GM18511 (cell line): ENCODE measurements around the gene FUZ.

ENCODE experiments used
- ATAC-seq: cut with Tn5 transposase; IDR thresholded peaks from one replicate; pipeline ENCODE4 v1.9.1; 2021; ENCODE audit warnings: mild to moderate bottlenecking, moderate library complexity; ENCODE audit not compliant: unreplicated experiment

Gene FUZ

DNA sequence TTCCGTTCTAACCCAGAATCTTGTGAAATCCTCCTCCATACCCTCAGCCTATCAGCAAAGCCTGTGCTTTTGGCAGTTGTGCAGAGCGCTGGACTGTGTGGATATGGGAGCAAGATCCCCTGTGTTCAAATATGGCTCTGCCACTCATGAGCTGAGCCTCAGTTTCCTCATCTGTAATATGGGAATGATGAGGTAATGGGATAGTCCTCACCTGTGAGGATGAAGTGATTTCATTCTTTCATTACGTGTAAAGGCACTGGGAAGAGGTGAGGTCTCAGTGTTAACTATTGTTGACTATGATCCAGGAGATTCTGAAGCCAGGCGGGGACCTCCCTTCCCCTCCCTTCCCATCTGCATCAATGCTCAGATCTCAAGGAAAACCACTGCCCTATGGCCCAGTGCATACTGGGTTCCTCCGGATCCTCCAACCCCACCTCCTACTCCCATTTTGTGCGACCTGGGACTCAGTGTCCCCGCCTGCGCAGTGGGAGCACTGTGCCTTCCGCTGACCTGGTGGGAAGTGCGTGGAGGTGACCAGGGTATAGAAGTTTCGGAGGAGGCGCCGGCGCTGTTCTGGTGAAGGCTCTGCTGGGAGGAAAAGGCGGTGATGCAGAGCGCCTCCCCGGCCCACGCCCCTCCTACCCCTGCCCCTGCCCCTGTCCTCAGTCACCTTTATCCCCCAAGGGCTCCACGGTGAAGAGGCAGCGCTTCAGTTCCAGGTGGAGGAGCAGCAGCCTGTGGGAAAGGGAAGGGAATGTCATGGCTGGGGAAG is 5.0 kb downstream of the FUZ start:
- ATAC-seq: no peak

DNA sequence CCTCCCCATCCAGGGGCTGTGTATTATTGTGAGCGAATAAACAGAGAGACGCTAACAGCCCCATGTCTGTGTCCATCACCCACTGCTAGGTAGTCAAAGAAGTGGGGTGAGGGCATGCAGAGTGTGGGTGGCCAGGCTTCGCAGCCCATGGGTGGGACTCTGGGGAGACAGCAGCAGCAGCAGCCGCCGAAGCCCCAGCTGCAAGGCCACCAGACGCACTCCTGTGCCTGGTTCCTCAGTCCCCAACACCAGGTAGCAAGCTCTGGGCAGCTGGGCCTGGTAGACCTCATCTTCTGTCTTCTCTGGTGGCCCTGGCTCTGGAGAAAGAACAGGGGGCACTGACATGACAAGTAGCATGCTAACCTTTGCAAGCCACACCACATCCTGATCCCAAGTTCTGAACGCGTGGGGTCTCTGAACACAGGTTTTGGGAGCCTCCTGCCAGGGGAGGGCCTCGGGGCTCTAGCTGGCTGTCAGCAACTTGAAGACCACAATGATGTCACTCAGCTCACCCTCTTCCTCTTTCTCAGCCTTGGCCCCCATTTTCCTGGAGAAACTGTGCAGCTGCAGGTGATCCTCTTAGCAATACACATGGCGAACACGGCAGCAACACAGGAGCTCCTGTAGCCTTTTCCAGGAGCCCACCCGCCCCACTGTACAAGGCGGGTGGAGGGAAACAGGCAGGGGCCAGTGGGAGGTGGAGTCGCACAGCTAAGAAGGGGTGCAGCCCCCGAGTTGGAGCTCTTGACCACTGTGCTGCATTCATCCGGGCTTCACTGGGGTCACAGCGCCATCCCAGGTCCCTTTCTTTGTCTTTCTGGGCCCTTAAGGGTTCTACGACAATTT is 5.8 kb downstream of the FUZ start:
- ATAC-seq: no peak

DNA sequence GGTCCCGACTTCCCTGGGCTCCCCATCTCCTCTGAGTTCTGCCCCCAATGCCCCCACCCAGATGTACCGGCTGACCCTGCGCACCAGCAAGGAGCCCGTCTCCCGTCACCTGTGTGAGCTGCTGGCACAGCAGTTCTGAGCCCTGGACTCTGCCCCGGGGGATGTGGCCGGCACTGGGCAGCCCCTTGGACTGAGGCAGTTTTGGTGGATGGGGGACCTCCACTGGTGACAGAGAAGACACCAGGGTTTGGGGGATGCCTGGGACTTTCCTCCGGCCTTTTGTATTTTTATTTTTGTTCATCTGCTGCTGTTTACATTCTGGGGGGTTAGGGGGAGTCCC is 6.5 kb downstream of the FUZ start:
- ATAC-seq: no peak

DNA sequence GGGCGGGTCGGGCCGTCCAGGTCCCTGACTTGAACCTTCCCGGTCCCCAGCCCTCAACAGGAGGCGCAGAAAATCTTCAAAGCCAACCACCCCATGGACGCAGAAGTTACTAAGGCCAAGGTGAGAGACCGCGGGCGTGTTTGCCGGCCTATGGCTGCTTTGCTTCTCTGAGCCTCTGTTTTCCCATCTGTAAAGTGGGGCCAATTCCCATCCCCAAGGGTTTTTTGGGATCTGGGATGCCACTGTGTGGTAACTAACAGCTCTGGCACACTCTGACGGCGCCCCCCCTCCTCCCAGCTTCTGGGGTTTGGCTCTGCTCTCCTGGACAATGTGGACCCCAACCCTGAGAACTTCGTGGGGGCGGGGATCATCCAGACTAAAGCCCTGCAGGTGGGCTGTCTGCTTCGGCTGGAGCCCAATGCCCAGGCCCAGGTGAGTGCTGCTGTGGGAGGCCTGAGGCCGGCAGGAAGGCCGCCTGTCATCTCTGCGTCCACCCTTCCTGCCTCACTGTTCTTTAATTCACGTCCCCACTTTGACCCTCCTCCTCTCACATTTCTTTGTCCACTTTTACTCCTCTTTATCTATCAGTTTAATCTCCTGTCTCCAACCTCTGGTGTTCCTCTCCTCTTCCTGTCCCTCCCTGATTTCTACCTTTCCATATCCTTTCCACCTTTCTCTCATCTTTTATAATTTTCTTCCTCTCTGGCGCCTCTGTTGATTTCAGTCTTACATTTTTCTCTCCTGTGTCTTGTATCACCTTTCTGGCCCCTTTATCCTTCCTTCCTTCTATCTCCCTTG is 7.1 kb downstream of the FUZ start:
- no peak for ATAC-seq

DNA sequence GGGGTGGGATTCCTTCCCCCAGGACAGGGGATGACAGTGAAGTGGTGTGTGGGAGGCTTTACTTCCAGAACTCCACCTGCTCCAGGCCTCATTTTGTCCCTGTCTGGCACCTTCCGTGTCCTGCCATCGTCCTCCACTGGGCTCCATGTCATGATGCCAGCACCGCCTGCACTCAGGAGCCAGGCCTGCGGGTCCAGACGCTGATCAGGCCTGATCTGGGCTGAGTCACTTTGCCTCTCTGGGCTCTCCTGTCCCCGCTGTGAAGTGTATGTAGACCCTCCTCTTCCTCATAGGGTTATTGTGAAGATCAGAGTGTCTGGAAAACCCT is 9.6 kb downstream of the FUZ start:
- no peak for ATAC-seq

DNA sequence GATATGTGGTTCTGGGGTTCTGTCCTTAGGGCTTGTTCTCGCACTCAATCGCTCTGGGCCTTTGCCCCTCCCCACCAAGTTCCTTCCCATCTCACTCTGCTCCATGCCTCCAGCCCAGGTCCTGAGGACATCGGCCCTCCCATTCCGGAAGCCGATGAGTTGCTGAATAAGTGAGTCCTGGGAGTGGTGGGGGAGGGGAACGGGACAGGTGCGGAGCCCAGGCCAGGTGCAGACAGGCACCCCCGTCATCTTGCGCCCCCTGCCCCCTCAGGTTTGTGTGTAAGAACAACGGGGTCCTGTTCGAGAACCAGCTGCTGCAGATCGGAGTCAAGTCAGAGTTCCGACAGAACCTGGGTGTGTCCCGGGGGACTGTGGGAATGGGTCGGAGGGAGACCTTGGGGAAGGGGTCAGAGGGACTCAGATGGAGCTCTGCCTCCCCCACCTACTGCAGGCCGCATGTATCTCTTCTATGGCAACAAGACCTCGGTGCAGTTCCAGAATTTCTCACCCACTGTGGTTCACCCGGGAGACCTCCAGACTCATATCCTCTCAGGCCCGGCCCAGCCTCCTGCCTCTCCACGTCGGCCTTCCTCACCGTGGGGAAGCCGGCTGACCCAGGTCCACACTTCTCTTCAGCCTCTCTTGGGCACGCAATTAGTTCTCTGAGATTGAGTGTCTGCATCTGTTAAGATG is 10.1 kb downstream of the FUZ start:
- ATAC-seq: no peak

DNA sequence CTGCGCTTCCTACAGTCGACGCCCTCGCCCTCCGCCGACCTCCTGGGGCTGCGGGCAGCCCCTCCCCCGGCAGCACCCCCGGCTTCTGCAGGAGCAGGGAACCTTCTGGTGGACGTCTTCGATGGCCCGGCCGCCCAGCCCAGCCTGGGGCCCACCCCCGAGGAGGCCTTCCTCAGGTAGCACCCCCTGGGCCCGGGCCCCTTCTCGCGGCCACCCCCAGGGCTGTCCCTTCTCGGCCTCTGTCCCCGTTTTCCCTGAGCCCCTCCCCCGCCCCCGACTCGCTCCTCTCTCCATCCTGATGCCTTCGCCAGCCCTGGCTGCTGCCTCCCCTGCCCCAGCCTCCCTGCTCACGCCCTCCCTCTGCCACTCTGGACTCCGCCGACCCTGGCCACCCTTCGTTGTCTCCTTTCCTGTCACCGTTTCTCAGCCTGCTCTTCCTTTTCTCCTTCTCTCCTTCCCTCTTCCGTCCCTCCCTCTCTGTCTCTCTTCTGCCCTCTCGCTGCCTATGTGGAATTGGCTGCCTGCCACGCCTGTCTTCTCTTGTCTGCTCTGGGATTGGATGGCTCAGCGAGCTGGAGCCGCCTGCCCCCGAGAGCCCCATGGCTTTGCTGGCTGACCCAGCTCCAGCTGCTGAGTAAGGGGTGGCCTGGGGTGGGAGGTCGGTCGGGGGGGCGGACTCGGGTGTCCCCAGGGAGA is 11.0 kb downstream of the FUZ start:
- ATAC-seq: no peak

DNA sequence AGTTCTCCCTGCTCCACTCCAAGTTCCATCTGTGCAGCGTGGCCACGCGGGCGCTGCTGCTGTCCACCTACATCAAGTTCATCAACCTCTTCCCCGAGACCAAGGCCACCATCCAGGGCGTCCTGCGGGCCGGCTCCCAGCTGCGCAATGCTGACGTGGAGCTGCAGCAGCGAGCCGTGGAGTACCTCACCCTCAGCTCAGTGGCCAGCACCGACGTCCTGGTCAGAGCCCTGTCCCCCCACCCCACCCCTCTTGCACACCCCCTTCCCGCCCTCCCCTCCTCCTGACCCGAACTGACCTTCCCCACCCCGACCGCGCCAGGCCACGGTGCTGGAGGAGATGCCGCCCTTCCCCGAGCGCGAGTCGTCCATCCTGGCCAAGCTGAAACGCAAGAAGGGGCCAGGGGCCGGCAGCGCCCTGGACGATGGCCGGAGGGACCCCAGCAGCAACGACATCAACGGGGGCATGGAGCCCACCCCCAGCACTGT is 11.6 kb downstream of the FUZ start:
- ATAC-seq: no peak

DNA sequence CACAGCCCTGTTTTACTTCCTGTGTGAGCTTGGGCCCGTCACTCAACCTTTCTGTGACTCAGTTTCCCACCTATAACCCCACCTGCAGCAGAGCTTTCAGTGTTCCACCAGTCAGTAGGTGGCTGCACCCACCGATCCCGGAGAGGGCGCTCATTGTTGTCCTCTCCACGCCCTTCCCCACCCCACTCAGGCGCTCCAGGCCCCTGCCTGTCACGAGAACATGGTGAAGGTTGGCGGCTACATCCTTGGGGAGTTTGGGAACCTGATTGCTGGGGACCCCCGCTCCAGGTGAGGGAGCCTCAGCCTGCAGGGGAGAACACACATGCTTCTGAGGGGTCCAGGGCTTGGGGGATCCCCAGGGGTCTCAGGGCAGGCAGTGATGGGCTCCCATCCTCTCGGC is 12.3 kb downstream of the FUZ start:
- no peak for ATAC-seq

DNA sequence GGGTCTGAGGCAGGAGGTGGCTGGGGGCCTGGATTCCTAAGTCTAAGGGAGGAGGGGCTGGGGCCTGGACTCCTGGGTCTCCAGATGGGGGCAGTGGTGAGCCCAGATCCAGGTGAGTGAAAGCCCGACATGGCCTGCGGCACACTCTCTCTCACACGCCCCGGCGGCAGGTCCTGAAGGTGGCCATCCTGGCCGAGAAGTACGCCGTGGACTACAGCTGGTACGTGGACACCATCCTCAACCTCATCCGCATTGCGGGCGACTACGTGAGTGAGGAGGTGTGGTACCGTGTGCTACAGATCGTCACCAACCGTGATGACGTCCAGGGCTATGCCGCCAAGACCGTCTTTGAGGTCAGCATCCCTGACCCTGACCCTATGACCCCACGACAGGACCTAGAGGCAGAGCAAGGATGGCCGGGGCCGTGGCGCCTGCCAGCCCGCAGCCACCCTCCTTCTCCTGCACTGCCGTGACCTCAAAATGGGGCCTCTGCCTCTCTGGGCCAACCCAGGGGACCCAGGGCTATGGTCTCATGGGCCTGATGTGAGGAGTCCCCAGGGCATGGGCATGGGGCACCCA is 13.2 kb downstream of the FUZ start:
- no peak for ATAC-seq

DNA sequence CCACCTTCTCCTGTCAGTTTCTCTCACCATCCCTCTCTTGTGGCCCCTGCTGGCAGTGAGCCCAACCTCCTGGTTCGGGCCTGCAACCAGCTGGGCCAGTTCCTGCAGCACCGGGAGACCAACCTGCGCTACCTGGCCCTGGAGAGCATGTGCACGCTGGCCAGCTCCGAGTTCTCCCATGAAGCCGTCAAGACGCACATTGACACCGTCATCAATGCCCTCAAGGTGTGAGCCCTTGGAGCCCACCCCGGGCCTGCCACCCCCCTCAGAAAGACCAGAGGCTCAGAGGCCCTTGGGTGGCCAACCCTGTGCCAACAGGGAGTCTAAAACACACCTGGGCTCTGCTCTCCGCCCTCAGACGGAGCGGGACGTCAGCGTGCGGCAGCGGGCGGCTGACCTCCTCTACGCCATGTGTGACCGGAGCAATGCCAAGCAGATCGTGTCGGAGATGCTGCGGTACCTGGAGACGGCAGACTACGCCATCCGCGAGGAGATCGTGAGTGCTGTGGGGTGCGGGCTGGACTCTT is 13.8 kb downstream of the FUZ start:
- no peak for ATAC-seq

DNA sequence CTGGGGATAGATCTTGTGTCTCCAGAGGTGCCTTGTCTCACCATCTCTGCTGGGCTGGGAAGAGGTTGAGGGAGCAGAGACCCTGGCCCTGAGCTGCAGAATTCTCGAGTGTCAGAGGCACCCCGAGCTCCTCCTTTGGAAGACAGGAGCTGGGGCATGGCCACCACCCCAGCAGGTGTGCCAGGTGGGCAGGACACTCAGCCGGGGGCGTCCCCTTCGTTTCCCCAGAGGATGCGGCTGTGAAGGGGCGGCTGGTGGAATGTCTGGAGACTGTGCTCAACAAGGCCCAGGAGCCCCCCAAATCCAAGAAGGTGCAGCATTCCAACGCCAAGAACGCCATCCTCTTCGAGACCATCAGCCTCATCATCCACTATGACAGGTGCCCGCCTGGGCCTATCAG is 14.5 kb downstream of the FUZ start:
- ATAC-seq: no peak

DNA sequence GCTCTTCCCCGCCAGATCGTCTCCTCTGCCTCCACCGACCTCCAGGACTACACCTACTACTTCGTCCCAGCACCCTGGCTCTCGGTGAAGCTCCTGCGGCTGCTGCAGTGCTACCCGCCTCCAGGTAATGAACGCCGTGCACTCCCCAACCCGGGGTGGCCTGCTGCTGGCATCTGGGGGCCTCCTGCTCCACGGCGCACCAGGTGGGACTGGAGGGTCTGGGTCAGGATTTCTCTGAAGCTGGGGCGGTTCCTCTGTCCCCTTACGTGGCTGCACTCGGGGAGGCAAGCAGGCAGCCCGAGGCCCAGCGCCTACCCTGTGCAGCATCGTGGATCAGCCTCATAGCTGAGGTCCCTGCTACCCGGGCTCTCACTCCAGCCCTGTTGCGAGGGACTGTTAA is 17.5 kb downstream of the FUZ start:
- no peak for ATAC-seq

DNA sequence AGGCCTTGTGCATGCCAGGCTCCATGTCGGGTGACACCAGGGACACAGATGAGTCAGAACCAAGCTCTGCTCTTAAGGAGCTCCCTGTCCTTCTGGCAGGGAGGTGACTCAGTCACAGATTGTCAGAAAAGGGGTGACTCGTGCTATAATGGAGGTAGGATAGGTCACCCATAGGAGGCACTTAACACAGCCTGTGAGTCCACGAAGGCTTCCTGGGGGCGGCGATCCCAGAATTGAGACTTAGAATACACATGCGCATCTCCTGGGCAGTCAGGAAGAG is 19.6 kb downstream of the FUZ start:
- no peak for ATAC-seq

DNA sequence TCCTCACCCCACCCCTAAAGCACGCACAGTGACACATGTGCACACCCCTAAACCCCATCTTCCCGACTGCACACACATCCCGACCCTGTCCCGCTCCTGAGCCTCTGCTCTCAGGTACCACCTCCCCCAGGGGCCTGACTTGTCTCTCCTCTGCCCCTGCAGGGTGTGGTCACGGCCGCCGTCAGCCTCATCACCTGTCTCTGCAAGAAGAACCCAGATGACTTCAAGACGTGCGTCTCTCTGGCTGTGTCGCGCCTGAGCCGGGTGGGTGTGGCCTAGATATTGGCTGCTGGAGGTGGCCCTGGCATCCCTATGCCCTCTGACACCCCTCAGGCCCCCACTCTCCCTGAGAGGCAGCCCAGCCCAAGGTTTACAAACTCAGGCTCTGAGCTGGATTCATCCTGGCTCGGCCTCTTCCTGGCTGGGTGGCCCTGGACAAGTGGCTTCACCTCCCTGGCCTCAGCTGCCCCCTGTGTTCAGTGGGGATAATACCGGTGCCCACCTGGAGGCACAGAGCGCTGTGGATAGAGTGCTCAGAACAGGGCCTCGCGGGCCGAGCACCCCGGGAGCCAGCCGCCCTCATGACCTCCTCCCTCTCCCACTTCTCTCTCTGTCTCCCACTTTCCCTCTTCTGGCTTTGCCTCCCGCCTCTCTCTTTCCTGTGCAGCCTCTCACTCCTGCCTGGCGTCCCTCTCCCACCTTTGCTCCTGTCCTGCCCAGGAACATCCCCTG is 20.1 kb downstream of the FUZ start:
- ATAC-seq: no peak

DNA sequence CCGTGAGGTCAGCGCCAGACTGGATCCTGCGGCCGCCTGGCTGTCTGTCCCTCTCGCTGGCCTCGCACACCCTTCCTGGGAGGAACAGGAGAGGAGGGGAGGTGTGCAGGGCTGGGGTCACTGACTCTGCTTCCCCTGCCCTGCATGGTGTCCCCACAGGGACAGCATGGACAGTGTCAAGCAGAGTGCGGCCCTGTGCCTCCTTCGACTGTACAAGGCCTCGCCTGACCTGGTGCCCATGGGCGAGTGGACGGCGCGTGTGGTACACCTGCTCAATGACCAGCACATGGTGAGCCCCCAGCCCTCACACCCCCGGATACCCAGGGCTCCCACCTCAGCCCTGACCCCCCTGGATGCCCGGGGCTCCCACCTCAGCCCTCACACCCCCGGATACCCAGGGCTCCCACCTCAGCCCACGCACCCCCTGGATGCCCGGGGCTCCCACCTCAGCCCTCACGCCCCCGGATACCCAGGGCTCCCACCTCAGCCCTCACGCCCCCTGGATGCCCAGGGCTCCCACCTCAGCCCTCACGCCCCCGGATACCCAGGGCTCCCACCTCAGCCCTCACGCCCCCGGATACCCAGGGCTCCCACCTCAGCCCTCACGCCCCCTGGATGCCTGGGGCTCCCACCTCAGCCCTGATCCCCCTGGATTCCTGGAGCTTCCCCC is 21.2 kb downstream of the FUZ start:
- ATAC-seq: no peak

DNA sequence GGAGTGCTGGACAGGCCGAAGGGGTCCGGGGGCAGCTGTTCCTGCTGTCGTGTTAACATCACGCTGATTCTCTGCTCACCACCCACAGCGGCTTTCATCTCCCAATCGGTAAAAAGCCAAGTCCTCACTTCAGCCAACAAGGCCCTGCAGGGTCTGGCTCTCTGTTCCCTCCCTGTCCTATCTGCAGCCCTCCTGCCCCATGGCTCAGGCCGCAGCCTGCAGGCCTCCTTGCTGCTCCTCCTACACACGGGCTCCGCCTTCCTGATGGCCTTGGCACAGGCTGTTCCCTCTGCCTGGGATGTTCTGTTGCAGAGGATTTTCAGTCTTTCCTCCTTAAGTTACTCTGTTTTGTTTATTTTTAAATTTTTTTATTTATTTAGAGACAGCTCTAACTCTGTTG is 22.2 kb downstream of the FUZ start:
- no peak for ATAC-seq

DNA sequence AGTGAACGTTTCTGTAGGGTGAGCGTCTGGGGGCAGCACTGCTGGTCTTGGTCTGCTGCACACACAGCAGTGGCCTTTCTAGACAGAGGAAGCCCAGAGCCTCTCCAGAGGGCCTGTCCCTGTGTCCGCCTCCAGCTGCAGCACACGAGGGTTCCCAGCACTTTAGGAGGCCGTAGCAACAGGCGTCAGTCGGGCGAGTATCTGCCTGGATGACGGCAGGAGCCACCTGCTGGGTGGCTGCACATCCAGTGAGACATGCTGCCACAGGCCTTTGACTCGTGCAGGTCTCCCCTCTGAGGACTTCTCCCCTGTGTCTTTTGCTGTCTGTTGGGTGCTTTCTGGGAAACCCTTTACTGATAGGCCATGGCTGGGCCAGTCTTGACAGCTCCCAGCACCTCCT is 24.2 kb downstream of the FUZ start:
- no peak for ATAC-seq

DNA sequence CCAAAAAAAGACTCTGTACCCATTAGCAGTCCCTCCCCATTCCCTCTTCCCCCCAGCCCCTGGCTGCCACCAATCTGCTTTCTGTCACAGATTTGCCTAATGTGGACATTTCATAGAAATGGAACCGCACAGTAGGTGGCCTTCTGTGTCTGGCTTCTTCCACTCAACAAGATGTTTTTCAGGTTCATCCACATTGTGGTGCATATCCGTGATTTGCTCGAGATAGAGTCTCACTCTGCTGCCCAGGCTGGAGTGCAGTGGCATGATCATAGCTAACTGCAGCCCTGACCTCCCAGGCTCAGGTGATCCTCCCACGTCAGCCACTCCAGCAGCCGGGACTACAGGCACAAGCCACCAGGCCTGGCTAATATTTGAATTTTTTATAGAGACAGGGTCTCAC is 25.3 kb downstream of the FUZ start:
- ATAC-seq: no peak
